ENCODE data around the gene ADAMTS15.

The ADAMTS15 gene, protein sequence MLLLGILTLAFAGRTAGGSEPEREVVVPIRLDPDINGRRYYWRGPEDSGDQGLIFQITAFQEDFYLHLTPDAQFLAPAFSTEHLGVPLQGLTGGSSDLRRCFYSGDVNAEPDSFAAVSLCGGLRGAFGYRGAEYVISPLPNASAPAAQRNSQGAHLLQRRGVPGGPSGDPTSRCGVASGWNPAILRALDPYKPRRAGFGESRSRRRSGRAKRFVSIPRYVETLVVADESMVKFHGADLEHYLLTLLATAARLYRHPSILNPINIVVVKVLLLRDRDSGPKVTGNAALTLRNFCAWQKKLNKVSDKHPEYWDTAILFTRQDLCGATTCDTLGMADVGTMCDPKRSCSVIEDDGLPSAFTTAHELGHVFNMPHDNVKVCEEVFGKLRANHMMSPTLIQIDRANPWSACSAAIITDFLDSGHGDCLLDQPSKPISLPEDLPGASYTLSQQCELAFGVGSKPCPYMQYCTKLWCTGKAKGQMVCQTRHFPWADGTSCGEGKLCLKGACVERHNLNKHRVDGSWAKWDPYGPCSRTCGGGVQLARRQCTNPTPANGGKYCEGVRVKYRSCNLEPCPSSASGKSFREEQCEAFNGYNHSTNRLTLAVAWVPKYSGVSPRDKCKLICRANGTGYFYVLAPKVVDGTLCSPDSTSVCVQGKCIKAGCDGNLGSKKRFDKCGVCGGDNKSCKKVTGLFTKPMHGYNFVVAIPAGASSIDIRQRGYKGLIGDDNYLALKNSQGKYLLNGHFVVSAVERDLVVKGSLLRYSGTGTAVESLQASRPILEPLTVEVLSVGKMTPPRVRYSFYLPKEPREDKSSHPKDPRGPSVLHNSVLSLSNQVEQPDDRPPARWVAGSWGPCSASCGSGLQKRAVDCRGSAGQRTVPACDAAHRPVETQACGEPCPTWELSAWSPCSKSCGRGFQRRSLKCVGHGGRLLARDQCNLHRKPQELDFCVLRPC

DNA sequence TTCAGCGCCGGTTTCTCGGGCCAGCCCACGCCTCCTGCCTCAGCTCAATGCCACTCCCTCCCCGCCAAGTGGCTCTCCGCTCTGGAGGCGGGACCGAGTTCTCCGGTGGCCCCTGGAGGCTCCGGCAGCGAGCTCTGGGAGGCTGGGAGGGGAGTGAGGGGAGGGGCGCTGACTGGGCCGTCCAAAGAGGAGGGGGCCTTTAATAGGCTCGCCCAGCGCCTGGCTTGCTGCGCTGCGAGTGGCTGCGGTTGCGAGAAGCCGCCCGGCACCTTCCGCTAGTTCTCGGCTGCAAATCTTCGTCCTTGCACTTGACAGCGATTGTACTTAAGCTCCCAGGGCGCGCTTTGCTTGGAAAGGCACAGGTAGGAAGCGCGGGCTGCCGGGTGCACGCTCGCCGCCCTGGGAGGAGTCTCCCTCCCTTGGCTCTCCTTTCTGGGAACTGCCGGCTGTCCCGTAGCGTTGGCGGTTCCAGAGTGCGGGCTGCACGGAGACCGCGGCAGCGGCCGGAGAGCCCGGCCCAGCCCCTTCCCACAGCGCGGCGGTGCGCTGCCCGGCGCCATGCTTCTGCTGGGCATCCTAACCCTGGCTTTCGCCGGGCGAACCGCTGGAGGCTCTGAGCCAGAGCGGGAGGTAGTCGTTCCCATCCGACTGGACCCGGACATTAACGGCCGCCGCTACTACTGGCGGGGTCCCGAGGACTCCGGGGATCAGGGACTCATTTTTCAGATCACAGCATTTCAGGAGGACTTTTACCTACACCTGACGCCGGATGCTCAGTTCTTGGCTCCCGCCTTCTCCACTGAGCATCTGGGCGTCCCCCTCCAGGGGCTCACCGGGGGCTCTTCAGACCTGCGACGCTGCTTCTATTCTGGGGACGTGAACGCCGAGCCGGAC is at the start of gene ADAMTS15:
Gene ADAMTS15, plus strand, starts transcription at position 230 of the 894 bp plus-strand sequence. Its CDS starts 329 bp downstream, at position 559.
- peak; percentile 91 for DNase-seq (ENCODE audit: low spot score)

DNA sequence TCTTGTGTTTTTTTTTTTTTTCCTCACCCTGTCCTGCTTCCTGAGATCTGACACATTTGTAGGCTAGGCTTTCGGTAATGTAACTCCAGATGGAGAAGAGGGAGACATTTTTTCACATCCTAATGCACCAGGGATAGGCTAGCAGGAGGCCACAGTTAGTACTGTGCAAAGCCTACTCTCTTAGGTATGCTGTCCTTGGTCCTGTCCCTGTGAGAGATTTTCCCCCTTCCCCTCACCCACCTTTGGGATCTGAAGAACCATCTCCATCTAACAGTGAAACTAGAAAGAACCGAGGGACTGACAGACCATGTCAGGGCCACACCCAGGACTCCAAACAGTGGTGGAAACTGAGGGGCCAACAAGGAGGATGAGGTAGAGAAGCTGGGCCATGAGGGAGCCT is 49.2 kb upstream of the ADAMTS15 start:
- no peak for DNase-seq (ENCODE audit: low spot score)

GRCh38 chr11:130400781-130401483 is 47.5 kb upstream of the ADAMTS15 start:
- DNase-seq (ENCODE audit: low spot score) = no peak

DNA sequence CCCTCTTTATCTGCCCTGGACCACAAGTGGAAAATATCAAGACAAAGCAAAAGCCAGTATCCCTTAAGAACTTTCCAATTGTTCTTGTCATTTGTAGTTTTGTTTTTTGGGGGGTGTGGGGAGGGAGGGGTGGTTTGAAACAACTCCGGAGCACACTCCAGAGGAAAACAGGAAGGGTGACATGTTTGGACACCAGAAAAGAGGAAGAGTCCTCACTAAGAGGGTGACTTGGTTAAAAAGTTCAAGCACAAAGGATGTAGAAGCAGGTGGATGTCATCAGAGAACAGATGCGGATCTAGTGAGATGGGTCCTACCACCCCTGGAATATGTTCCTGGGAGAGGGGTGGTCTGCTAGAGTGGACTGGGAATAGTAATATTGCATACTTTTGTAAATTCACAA is 45.9 kb upstream of the ADAMTS15 start:
- no peak for DNase-seq (ENCODE audit: low spot score)

DNA sequence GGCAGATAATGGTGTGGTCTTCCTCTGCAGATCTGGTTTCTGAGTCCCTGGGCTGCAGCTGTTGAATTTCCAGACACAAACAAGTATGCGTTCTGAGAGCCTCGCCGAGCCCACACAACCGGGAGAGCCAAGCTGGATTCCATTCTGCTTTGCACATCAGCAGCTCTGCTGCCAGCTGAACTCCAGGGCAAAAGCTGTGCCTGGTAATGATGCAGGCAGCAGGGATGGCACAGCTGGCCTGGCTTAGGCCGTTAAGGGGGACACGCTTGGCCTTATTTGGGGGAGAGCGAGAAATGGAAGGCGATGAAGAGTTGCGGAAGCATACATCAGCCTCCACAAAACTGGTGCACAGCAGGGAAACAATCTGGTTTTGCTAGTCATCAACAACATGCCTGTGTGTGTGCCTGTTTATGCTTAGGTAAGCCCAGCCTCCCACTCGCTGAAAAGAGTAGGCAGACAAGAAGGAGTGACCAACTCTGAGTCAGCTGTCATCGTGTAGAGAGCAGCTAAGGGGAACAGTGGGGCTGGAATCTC is 45.1 kb upstream of the ADAMTS15 start:
- no peak for DNase-seq (ENCODE audit: low spot score)

DNA sequence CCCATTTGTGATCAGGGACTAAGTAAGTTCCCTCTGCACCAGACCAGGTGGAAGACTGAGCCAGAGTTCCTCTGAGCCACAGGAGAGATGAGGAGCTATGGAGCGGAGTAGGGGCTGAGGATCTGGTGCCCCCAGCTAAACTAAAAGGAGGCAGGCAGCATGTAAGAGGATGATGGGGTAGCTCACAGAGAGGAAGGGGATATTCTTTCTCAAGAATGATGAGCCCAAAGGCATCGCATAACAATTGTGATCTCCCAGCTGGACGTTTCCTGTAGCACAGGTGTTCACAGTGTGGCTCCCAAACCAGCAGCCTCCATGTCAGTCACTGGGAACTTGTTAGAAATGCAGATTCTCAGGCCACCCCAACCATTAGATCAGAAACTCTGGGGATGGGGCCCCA is 44.5 kb upstream of the ADAMTS15 start:
- DNase-seq (ENCODE audit: low spot score) = no peak

- no peak for DNase-seq (ENCODE audit: low spot score)
Observed at GRCh38 chr11:130404727-130405126, 43.7 kb upstream of the ADAMTS15 start.

- no peak for DNase-seq (ENCODE audit: low spot score)
Observed at GRCh38 chr11:130405428-130405827, 43.0 kb upstream of the ADAMTS15 start.

DNA sequence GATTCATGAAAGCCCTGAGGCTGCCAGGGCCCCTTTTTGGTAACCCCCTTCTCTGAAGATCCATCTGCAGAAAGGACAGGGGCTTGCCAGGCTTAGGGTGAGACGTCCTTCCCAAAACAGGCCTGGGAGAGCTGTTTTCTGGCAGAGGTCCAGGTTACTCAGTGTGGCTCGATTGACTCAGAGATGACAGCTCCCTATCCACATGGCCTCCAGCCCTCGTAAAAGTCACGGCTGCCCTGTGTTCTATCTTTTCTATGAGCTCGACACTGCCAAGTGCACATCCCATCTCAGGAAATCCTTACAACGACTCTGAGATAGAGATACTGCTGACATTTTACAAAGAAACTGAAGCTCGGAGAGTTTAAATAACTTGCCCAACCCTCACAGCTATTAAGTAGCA is 40.5 kb upstream of the ADAMTS15 start:
- DNase-seq (ENCODE audit: low spot score) = no peak

- DNase-seq (ENCODE audit: low spot score) = no peak
Observed at GRCh38 chr11:130408401-130408890, 40.0 kb upstream of the ADAMTS15 start.

DNA sequence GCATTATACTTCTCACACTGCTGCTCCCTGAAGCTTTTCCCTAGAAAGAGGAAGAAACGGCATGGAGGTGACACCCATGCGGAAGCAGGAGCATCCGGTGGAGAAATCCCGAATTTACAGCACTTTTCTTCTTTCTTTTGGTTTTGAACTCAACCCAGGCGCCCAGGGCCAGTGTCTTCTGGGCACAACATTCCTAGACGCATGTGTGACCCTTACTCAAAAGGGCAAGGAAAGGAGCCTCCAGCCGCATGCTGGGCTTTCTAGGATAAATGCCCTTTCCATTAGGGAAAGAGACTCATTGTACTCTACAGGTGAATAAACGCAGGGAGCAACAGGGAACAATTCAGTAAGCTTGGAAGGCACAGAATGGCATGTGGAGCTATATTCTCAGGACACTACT is 39.5 kb upstream of the ADAMTS15 start:
- DNase-seq (ENCODE audit: low spot score) = no peak

- no peak for DNase-seq (ENCODE audit: low spot score)
Observed at GRCh38 chr11:130409594-130410388, 38.7 kb upstream of the ADAMTS15 start.

GRCh38 chr11:130411223-130411622 is 37.2 kb upstream of the ADAMTS15 start:
- DNase-seq (ENCODE audit: low spot score) = no peak

- DNase-seq (ENCODE audit: low spot score) = no peak
Observed at GRCh38 chr11:130413405-130414106, 34.9 kb upstream of the ADAMTS15 start.

DNA sequence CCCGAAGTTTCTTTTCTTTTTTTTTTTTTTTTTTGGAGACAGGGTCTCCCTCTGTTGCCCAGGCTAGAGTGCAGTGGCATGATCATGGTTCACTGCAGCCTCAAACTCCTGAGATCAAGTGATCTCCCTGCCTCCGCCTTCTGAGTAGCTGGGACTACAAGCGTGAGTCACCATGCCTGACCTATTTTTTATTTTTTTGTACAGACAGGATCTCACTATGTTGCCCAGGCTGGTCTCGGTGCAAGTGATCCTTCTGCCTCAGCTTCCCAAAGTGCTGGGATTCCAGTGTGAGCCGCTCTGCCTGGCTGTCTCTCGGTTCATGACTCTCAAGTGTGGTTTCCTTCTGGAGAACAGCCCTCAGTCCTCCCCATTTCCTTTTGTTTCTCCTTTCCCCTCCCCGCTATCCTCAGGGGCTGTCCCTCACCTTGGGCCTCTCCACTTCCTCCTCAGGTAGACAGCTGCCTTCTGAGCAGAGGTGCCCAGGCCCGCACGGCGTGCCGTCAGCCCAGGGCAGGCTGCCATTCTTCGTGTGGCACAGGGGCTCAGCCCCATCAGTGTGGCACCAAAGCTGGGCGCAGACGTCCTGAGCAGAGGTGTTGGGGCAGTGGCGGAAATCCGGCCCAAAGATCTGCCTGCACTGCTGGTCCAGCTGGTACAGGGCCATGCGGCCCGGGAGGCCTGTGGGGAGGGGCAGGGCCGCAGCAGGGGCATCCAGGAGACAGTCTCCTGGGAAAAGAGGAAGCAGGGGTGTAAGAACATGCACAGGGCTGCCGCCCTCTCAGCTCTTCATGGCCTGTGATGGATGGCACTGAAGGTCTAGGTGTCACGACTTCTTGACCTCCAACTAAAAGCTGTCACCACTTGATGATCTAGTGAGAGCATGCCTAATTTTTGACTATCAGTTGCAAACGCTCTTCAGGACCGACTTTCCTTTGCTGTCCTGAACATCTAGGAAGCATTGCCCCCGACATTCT is 34.1 kb upstream of the ADAMTS15 start:
- no peak for DNase-seq (ENCODE audit: low spot score)

DNA sequence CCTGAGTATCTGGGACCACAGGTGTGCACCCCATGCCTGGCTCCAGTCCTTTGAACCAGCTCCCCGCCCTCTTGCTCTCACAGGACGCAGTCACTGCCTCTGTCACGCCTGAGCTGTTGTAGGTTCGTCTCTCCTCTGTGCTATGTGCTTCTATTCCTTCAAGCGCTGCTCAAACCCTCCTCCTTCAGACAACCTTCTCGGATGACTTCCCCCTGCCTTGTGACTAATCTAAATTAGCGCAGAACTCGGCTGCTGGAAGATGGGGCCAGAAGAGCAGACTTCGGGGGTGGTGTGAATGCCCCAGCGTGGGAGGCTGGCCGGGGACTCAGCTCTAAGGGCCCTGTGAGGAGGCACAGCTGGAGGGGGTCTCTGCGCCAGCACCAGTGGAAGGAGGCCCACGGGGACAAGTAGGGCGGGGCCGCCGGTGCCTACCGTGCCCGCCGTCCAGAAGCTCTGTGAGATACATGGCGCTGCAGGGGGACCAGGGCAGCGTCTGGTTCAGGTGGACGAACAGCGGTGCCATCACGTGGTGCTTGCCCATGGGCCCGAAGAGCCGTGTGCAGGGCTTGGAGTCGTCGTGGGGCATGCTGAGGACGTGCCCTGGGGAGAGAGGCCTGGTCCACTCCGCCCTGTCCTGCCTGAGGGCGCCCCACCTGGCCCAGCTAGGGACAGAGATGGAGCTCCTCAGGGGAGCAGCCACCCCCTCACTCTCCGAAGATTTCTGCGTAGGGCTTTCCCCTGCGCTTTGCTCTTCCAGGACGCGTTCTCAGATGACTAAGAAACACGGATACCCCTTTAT is 32.5 kb upstream of the ADAMTS15 start:
- no peak for DNase-seq (ENCODE audit: low spot score)

- DNase-seq (ENCODE audit: low spot score) = no peak
Observed at GRCh38 chr11:130416530-130416882, 31.9 kb upstream of the ADAMTS15 start.

All from ecto neural progenitor cell (in vitro differentiated cells).